GM19372 (cell line): ENCODE measurements around the gene DMRT3.
"Not testable (repeated sequence)": the region's sequence is repeated elsewhere in the genome, so short reads cannot be mapped to it uniquely, and the experiment has no call there.

Experiments used
- ATAC-seq: cut with Tn5 transposase; IDR thresholded peaks from one replicate; pipeline ENCODE4 v1.9.1; 2021; ENCODE audit warnings: mild to moderate bottlenecking, low read depth, moderate library complexity; ENCODE audit not compliant: unreplicated experiment

The DMRT3 gene

GRCh38 chr9:998299-999110 lies 22.1 kb downstream of the DMRT3 start:
- ATAC-seq = not testable (repeated sequence)

GRCh38 chr9:1001838-1002237 lies 25.4 kb downstream of the DMRT3 start:
- ATAC-seq = no peak

- no peak for ATAC-seq
Observed at GRCh38 chr9:1002678-1003077, 26.2 kb downstream of the DMRT3 start.

GRCh38 chr9:1005043-1005667 lies 28.7 kb downstream of the DMRT3 start:
- no peak for ATAC-seq

GRCh38 chr9:1007312-1007711 lies 30.9 kb downstream of the DMRT3 start:
- no peak for ATAC-seq

- no peak for ATAC-seq
Observed at GRCh38 chr9:1008216-1008615, 31.8 kb downstream of the DMRT3 start.

GRCh38 chr9:1009101-1009707 lies 32.7 kb downstream of the DMRT3 start:
- peak; percentile 99 for ATAC-seq

GRCh38 chr9:1013021-1013420 lies 36.6 kb downstream of the DMRT3 start:
- ATAC-seq = no peak

GRCh38 chr9:1014225-1014624 lies 37.8 kb downstream of the DMRT3 start:
- ATAC-seq = no peak

GRCh38 chr9:1014640-1015039 lies 38.2 kb downstream of the DMRT3 start:
- ATAC-seq = no peak

GRCh38 chr9:1018121-1018520 lies 41.7 kb downstream of the DMRT3 start:
- no peak for ATAC-seq

GRCh38 chr9:1024112-1024511 lies 47.7 kb downstream of the DMRT3 start:
- ATAC-seq = no peak

- ATAC-seq = no peak
Observed at GRCh38 chr9:1025131-1025530, 48.7 kb downstream of the DMRT3 start.

GRCh38 chr9:1026219-1026618 lies 49.8 kb downstream of the DMRT3 start:
- no peak for ATAC-seq

- ATAC-seq = no peak
Observed at GRCh38 chr9:1028501-1029190, 52.2 kb downstream of the DMRT3 start.

- no peak for ATAC-seq
Observed at GRCh38 chr9:1031951-1032601, 55.6 kb downstream of the DMRT3 start.

- no peak for ATAC-seq
Observed at GRCh38 chr9:1034271-1034670, 57.8 kb downstream of the DMRT3 start.

GRCh38 chr9:1039589-1039988 lies 63.1 kb downstream of the DMRT3 start:
- no peak for ATAC-seq
